GM12864 (cell line): ENCODE results near the gene SNTG2.

Experiments used
- DNase-seq: peaks from one replicate; pipeline ENCODE4 v3.0.0-alpha.2; 2011; ENCODE audit warnings: low read depth
- H3K4me3 ChIP-seq: 2 replicates; pipeline ENCODE4 v1.5.1; 2011; ENCODE audit warnings: mild to moderate bottlenecking, low read depth, low read length, control low read depth
- TF ChIP-seq, protein P1 (sequence below): IDR thresholded peaks from 2 replicates; pipeline ENCODE4 v1.5.1; 2011; ENCODE audit warnings: low read depth, mild to moderate bottlenecking, moderate library complexity, low read length, control low read depth, inconsistent platforms; ENCODE audit errors: missing control alignments

SNTG2 gene

DNA sequence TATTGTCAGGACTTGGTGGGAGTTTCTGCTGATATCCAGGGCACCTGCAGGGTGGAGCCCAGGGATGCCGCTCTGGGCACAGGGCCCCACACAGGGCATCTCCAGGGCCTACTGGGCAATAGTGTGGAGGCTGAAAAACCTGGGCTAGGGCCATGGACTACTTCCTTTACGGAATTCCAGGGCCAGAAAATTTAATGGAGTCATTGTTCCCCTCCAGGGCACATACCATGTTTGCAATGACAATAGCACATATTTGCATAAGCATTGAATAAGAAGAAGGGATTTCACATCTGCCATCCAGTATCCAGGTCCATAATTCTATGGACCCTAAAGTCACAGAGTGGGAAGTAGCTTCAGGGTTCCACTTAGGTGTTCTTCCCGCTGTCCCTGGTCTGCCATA, 358.9 kb downstream of the SNTG2 start:
- no peak overlapping the region for H3K4me3 ChIP-seq
- no peak for DNase-seq
- TF ChIP-seq, protein P1, sequence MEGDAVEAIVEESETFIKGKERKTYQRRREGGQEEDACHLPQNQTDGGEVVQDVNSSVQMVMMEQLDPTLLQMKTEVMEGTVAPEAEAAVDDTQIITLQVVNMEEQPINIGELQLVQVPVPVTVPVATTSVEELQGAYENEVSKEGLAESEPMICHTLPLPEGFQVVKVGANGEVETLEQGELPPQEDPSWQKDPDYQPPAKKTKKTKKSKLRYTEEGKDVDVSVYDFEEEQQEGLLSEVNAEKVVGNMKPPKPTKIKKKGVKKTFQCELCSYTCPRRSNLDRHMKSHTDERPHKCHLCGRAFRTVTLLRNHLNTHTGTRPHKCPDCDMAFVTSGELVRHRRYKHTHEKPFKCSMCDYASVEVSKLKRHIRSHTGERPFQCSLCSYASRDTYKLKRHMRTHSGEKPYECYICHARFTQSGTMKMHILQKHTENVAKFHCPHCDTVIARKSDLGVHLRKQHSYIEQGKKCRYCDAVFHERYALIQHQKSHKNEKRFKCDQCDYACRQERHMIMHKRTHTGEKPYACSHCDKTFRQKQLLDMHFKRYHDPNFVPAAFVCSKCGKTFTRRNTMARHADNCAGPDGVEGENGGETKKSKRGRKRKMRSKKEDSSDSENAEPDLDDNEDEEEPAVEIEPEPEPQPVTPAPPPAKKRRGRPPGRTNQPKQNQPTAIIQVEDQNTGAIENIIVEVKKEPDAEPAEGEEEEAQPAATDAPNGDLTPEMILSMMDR: no peak

DNA sequence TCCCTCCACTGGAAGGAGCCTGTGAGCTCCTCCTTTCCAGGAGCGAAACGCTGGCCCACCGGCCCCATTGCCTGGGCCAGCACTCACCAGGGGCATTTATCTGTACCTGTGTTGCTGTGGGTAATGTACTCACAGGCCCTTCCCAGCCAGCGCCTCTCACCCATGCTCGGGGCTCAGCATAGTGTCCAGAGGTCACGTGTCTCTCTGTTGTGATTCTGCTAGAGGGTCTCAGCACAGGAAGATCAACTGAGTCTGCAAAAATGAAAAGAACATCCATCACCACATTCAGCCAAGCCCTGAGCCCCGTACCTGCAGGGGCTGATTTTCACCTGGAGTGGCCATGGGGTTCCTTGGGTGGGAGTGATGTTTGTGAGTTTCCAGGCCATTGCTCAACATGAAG, 359.6 kb downstream of the SNTG2 start:
- H3K4me3 ChIP-seq: no peak overlapping the region
- DNase-seq: no peak
- TF ChIP-seq, protein P1: no peak

DNA sequence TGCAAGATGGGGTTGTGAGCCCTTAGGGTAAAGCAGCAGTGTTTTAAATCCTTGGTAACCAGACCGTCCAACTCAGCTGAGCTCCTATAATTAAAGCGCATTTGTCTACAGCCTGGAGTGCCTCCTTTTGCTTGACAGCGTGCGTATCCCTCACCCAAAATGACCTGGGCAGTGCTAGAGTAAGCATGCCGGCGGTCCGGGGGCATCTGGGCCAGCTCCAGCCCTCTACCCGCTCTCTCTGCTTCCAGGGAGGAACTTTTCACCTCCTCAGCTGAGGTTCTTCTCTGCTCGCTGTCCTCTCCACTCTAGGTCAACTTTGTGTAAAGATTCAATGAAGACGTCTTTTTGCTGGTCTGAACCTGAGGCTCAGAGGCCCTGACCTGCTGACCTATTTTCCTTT, 360.2 kb downstream of the SNTG2 start:
- H3K4me3 ChIP-seq: no peak overlapping the region
- DNase-seq: no peak
- TF ChIP-seq, protein P1: no peak

DNA sequence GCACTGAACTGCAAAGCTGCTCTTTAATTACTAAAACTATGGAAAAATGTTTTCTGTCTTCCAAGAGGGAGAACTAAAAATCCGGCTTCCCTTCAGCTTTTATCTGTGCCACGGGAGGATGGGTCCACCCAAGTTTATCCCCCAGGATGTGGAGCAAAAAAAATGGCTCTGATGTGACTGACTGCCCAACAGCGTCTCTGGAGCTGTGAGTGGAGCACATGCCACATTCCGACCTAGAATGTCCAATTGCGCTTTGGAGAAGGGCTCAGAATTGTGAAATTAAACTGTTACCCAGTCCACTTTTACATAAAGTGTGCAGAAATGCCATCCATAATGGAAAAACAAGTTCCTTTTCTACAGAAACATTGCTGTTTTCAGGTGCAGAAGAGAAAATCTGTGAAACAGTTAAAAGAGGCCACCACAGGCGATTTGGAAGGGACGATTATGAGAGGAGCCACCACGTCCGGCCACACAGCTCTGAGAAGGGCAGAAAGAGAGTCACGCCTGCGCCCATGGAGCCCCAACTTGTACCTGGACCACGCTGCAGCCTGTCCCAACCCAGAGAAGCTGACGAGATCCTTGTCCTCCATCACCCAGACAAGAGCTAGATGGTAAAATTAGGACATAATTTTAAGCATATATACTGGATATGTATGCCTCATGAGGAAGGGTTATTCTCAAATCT, 362.7 kb downstream of the SNTG2 start:
- TF ChIP-seq, protein P1: no peak
- no peak overlapping the region for H3K4me3 ChIP-seq
- no peak for DNase-seq

DNA sequence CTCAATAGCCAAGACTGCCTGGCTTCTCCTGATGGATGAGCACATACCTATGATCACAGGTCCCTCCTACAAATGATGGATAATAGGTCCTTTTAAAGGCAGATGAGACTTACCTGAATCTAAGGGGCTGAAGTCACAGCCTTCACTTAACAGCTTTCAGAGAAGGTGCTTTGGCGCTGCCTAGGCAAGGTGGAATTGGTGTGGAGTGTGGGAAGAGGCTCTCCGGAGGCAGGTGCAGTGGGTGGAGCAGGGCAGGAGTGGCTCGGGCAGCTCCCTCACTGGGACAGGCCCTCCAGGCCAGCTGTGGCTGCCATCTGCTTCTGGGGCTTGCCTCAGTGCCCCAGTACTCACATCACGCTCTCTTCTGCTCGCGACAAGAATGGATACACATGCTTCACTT, 363.6 kb downstream of the SNTG2 start:
- no peak for DNase-seq
- TF ChIP-seq, protein P1: no peak
- no peak overlapping the region for H3K4me3 ChIP-seq

DNA sequence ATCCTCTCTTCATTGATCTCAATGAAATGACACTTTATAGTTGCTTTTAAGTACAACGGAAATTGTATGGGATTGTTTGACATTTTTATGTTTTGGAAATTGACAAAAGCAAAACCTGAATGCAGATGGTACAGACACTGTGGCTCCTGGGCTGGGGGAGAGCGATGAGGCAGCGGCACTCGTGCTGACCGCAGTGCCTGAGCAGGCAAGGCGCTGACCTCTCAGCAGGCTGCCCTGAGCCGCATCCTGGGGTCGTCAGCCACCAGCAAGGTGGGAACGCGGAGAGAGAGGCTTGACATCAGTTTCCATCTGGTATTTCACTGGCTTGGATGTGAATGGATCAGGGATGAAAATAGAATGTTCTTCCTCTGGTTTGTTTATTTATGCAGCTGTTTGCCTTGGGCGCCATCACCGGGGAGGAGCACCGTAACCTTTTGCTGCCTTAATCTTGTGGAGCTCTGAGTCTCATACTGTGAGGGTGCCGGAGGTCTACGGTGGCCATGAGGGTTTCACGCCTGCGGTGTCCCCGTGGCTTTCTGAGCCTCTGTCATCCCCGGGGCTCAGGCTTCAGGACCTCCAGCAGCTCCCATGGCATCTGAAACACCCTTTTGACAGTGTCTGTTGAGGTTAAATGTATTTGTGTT, 367.8 kb downstream of the SNTG2 start:
- no peak overlapping the region for H3K4me3 ChIP-seq
- TF ChIP-seq, protein P1: no peak
- DNase-seq: no peak

DNA sequence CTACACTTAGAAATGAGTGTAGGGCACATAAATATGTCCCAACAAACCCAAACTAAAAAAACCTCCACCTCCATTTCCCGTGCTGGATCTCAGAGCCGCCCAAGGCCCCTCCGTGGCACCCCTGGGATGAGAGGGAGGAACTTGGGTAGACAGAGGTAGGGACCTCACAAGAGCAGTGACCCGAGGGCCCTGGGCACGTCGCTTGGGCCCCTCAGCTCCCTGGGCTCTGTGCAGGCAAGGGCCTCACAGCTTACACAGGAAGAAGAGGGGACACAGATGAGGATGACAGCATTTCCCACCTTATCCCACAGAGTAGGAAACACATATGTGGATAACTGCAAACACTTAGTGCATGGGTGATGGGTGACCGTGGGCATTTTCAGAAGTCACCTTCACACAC, 368.7 kb downstream of the SNTG2 start:
- no peak for DNase-seq
- TF ChIP-seq, protein P1: no peak
- H3K4me3 ChIP-seq: no peak overlapping the region
